Activated CD4-positive, alpha-beta T cell treated with anti-CD3 and anti-CD28 coated beads for 48 hours (primary cell): Measurements from ENCODE around the gene ARPC2.

ENCODE experiments used
- DNase-seq: peaks from one replicate; pipeline ENCODE4 v3.0.0-alpha.2; 2020

Gene ARPC2

DNA sequence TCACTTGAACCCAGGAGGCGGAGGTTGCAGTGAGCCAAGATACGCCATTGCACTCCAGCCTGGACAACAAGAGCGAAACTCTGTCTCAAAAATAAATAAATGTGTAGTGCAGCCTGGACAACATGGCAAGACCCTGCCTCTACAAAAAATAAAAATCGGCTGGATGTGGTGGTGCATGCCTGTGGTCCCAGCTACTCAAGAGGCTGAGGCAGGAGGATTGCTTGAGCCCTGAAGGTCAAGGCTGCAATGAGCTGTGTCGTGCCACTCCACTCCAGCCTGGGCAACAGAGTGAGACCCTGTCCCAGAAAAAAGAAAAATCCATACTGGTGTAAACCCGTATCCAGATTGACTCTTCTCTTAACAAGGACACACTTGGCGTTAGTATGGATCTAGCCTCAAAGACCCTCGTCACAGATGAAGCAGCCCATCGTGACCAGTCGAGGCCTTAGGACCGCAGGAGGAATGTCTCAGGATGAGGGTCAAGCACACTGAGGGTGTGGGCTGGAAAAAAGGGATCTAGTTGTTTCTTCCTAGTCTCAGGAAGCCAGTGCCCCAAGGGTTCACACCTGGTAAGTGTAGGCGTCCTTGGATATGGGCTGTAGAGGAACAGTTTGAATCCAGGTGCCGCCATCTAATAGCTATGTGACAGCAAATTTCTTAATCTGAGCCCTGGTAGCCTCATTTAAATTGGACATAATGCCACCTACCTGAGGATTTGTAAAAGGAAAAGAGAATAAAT, 39.8 kb downstream of the ARPC2 start:
- no peak for DNase-seq

DNA sequence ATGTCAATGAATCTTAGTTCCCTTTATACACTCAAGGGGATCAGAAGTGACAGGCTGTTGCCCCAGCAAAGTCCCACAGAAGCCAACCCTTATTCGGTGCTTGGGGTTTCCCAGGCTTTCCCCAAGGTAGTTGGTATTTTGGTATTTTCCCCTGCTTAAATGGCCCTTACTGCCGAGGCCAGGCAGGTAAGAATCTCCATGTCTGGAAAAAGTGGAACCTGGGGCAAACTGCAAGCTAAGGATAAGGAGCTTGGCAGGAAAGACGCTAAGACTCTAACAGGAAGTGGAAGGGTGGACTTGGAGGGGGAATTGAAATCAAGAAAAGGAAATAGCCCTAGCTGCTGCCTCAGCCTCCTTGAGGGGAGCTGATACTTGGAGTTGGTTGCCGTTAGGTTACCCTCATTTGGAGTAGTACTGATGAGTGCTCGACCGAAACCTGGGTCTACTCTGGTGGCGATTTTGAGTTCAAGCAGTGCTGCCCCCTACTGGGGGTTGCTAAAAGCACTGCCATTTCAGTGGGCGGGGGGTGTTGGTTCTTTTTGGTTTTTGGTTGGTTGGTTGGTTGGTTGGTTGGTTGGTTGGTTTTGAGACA, 40.5 kb downstream of the ARPC2 start:
- peak; percentile 86 for DNase-seq

GRCh38 chr2:218259099-218259961, 42.3 kb downstream of the ARPC2 start:
- DNase-seq = no peak

GRCh38 chr2:218260166-218260565, 43.2 kb downstream of the ARPC2 start:
- DNase-seq = no peak

- DNase-seq = no peak
Observed at GRCh38 chr2:218260742-218261422, 43.9 kb downstream of the ARPC2 start, which contains the start of gene GPBAR1. Gene GPBAR1 (plus strand): TSS chr2:218261015. CDS start chr2:218262725, 1,710 bp downstream.

DNA sequence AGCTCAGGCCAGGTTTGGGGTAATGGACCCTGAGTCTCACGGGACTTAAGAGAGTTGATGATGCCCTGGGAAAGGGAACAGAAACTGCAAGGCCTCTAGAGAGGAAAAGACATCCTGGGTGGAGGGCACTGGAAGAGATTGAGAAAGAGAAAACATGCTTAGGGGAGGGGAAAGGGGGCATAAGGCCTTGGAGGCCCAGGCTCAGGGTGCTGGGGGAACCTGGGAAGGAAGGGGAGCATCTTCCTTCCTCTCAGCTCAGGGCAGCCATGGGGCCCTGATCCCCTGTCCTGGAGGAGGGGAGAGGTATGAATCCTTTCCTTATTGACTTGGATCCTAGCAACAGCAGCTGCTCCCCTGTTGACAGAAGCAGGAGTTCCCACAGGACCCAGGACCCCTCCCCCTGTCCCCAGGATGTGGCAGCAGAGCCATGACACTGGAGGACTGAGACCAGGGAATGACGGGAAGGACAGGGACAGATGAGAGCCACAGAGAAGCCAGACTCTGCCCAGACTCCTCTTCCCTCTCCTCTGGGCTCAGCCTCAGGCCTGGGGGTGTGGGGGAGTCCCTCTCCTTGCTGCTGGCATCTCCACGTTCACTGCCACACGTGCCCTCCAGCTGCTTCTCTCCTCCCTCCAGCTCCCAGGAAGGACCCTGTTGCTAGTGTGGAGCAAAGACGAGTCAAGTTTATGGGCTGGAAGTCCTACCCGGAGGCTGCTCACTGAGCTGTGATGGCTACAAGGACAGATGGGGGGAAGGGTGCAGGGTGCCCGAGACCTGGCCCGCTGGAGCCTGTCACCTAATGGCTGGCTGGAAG, 44.6 kb downstream of the ARPC2 start:
- DNase-seq = no peak

DNA sequence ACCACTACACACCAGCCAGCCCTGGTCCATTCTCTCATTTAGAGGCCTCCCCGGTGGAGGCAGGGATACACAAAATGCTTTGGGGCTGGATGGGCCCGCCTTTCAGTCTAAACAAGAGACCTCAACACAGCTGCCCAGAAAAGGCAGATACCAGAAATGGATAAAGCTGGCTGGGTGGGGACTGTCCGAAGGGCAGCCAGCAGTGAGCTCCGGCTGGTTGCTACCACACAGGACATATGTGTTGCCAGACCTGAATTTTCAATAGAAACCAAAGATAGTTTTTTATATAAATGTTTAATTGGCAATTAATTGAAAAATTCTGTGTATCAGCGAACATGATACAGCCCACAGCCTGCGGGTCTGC, 45.2 kb downstream of the ARPC2 start:
- no peak for DNase-seq

- DNase-seq = no peak
Observed at GRCh38 chr2:218262631-218263586, 45.9 kb downstream of the ARPC2 start.

DNA sequence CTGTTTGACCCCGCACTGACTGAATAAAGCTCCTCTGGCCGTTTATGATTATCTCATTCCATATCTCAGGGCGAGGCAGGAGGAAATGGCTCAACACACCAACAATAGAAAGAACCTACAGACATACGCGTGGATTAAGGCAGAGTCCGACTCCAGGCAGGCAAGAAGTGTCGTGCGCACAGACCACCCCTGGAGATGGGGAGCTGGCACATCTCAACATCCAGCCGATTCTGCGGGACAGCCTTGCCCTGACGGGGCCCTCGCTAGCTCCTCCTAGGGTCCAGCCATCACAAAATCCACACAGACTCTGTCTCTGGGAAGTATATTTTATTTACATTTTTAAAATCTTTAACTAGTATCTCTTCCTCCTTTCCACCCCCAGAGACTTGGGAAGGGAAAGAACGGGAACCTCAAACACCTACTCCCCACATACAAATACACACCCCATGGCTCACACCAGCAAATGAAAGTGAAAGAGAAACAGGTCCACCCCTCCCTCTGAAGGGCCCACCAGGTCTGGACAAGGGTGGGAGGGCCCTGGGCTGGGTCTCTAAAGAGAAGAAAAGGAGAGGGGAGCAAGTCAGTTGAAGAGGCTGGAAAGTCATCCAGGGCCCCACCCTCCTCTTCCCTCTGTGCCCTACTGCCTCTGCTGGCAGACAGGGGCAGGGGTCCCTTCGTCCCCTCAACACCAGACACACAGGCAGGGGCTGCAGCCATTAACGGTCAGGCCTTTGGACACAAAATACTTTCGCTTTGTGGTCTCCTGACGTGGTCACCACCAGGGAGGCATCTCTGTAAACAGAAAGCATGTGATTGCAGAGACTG, 47.0 kb downstream of the ARPC2 start:
- DNase-seq = no peak

GRCh38 chr2:218264773-218265561, 48.0 kb downstream of the ARPC2 start:
- DNase-seq = no peak

- no peak for DNase-seq
Observed at GRCh38 chr2:218265626-218266025, 48.6 kb downstream of the ARPC2 start.

- DNase-seq = no peak
Observed at GRCh38 chr2:218266316-218266979, 49.5 kb downstream of the ARPC2 start.

DNA sequence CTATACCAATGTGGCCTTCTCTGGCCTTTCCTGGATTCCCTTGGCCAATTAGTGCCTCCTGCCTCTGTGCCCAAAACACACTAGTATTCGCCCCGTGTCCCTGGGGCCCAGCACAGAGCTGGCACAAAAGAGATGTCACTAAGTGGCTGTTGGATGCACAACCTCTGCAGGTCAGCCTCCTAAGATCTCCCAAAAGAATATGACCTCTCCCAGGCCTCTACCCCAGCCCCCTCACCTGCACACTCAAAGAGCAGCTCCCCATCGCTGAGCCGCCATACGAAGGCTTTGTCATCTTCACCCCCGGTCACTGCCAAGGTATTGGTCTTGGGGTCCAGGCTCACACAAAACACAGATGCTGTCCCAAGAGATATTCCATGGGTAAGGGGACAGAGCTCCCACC, 50.3 kb downstream of the ARPC2 start:
- no peak for DNase-seq

GRCh38 chr2:218269900-218270720, 53.1 kb downstream of the ARPC2 start, which contains the start of the genes AAMP and PNKD:
Gene AAMP (minus strand): TSS chr2:218270137. CDS start chr2:218270086, 51 bp downstream.
Gene PNKD (plus strand): TSS chr2:218270519. CDS start chr2:218270536, 17 bp downstream.
- DNase-seq = peak; percentile 100

- DNase-seq = no peak
Observed at GRCh38 chr2:218270721-218271486, 53.9 kb downstream of the ARPC2 start.

DNA sequence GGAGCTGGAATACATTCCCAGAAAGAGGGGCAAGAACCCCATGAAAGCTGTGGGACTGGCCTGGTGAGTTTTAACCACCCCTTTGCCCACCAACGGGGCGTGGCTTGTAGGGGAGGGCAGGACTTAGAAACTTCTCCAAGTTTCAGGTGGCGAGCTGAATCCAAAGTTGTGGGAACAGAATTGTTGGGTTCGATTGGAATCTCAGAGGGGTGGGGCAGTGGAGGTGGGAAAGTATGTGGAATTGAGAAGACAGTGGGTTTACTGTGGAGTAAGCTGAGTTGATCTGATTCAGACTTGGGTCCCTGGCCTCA, 54.5 kb downstream of the ARPC2 start:
- no peak for DNase-seq
